HCT116 (cell line): ENCODE measurements around the gene CDCP2. TPM values are rescaled to one million over a fixed set of nuclear protein-coding genes. Genes with fewer than 3 reads are reported as not detected.

Source experiments
- ATAC-seq: fragments of 200-7000 bp; cut with Tn5 transposase; 2 replicates; pipeline ENCODE4 v1.9.1; 2020; ENCODE audit warnings: mild to moderate bottlenecking, moderate library complexity
- BruUV-seq: library from RNA; stranded (reverse); fragments of 400-500 nt; replicated peaks from 2 replicates; lab custom pipeline; 2021; lab: Mats Ljungman, UMichigan
- CTCF ChIA-PET: fragments of 300-600 bp; sonication (Branson Sonifier 250); formaldehyde crosslinking; loops from one replicate; lab custom pipeline; 2021; ENCODE audit warnings: antibody characterized with exemption; lab: Charles Lee
- POLR2A ChIA-PET: fragments of 300-600, 350-600 bp; sonication (Branson Sonifier 250); formaldehyde crosslinking; loops from one replicate; lab custom pipeline; 2021; ENCODE audit warnings: antibody characterized with exemption; lab: Charles Lee
- RAD21 ChIA-PET, 2 experiments: fragments of 300-600 bp; sonication (Branson Sonifier 250); formaldehyde crosslinking; loops; one replicate each; lab custom pipeline; 2023; ENCODE audit warnings: low total read pairs in 2 of 2; ENCODE audit not compliant: uncharacterized antibody in 2 of 2, unreplicated experiment in 2 of 2, low non-redundant PET in 1 of 2; lab: Charles Lee
- DNase-seq: peaks from one replicate; pipeline ENCODE4 v3.0.0-alpha.2; 2010; ENCODE audit warnings: low read depth, low spot score
- H2AFZ ChIP-seq: fragments of 200-600 bp; shearing (Covaris generic), sonication (generic); 2 replicates; pipeline ENCODE4 v1.6.1; 2017; ENCODE audit warnings: low read depth, mixed run types, mixed read lengths, antibody characterized with exemption, low read length; ENCODE audit not compliant: poor library complexity, severe bottlenecking
- H3K27ac ChIP-seq: 2 replicates; pipeline ENCODE4 v1.5.1; 2012; ENCODE audit warnings: low read depth, low read length
- H3K27me3 ChIP-seq: fragments of 200-600 bp; sonication (generic); 2 replicates; pipeline ENCODE4 v1.6.1; 2016; ENCODE audit warnings: mixed run types, low read length, mixed read lengths; ENCODE audit not compliant: insufficient read depth
- H3K36me3 ChIP-seq, 2 experiments: fragments of 200-500 bp in 1 of 2; fragments of 200-600 bp in 1 of 2; sonication (Bioruptor generic) in 1 of 2; sonication (generic) in 1 of 2; 2 replicates each; pipeline versions ENCODE4 v1.5.1 to v1.6.1; 2014 to 2016; ENCODE audit warnings: low read length in 2 of 2, inconsistent platforms in 1 of 2, mixed read lengths in 1 of 2, mixed run types in 1 of 2; ENCODE audit not compliant: insufficient read depth in 2 of 2, control insufficient read depth in 1 of 2
- H3K4me1 ChIP-seq, 2 experiments: fragments of 200-600 bp in 1 of 2; sonication (generic) in 1 of 2; 2 replicates each; pipeline versions ENCODE4 v1.5.1 to v1.6.1; 2012 to 2017; ENCODE audit warnings: low read length in 2 of 2, inconsistent platforms in 1 of 2, mild to moderate bottlenecking in 1 of 2, mixed read lengths in 1 of 2, mixed run types in 1 of 2, moderate library complexity in 1 of 2; ENCODE audit not compliant: insufficient read depth in 2 of 2, control insufficient read depth in 1 of 2
- H3K4me2 ChIP-seq: fragments of 200-600 bp; sonication (generic); 2 replicates; pipeline ENCODE4 v1.6.1; 2017; ENCODE audit warnings: mixed run types, low read length, mixed read lengths
- H3K4me3 ChIP-seq, 2 experiments: fragments of 200-600 bp in 1 of 2; sonication (generic) in 1 of 2; replicated peaks in 1 of 2; 2 replicates each; pipeline ENCODE4 v1.5.1; 2011 to 2016; ENCODE audit warnings: low read length in 2 of 2, control low read depth in 1 of 2, low read depth in 1 of 2, mild to moderate bottlenecking in 1 of 2, mixed read lengths in 1 of 2, mixed run types in 1 of 2
- H3K79me2 ChIP-seq: fragments of 200-600 bp; sonication (generic); 2 replicates; pipeline ENCODE4 v1.6.1; 2017; ENCODE audit warnings: mild to moderate bottlenecking, mixed run types, low read length, moderate library complexity, mixed read lengths; ENCODE audit not compliant: insufficient read depth
- H3K9ac ChIP-seq: fragments of 200-600 bp; sonication (generic); 2 replicates; pipeline ENCODE4 v1.6.1; 2016; ENCODE audit warnings: low read length, mixed read lengths
- H3K9me2 ChIP-seq: fragments of 200-600 bp; sonication (generic), shearing (Covaris generic); 2 replicates; pipeline ENCODE4 v1.6.1; 2017; ENCODE audit warnings: mixed run types, mild to moderate bottlenecking, moderate library complexity; ENCODE audit not compliant: insufficient read depth
- H3K9me3 ChIP-seq, 2 experiments: fragments of 200-500 bp in 1 of 2; fragments of 200-600 bp in 1 of 2; sonication (Bioruptor generic) in 1 of 2; sonication (generic) in 1 of 2; 2 replicates each; pipeline ENCODE4 v1.6.1; 2014 to 2017; ENCODE audit warnings: low read length in 2 of 2, mixed read lengths in 2 of 2, inconsistent platforms in 1 of 2, low read depth in 1 of 2, mild to moderate bottlenecking in 1 of 2, mixed run types in 1 of 2, moderate library complexity in 1 of 2; ENCODE audit not compliant: control insufficient read depth in 1 of 2, insufficient read depth in 1 of 2
- H4K20me1 ChIP-seq: fragments of 200-600 bp; sonication (generic), shearing (Covaris generic); 2 replicates; pipeline ENCODE4 v1.6.1; 2017; ENCODE audit warnings: mixed run types, mild to moderate bottlenecking, moderate library complexity; ENCODE audit not compliant: insufficient read depth
- CEBPB ChIP-seq: IDR thresholded peaks from 2 replicates; pipeline ENCODE4 v1.6.1; 2012; ENCODE audit warnings: low read depth
- CTCF ChIP-seq, 3 experiments: fragments of 200-600 bp in 1 of 3; sonication (generic) in 1 of 3; IDR thresholded peaks in 2 of 3; conservative IDR thresholded peaks in 1 of 3; 2 replicates each; pipeline ENCODE4 v1.5.1; 2012 to 2017; ENCODE audit warnings: low read depth in 2 of 3, low read length in 2 of 3, antibody characterized with exemption in 1 of 3, borderline replicate concordance in 1 of 3, control low read depth in 1 of 3, mild to moderate bottlenecking in 1 of 3, mixed read lengths in 1 of 3, mixed run types in 1 of 3, moderate library complexity in 1 of 3; ENCODE audit not compliant: insufficient read depth in 1 of 3
- EGR1 ChIP-seq: IDR thresholded peaks from 2 replicates; pipeline ENCODE4 v1.6.1; 2012; ENCODE audit warnings: low read depth
- POLR2A ChIP-seq: IDR thresholded peaks from 2 replicates; pipeline ENCODE4 v1.7.0; 2011; ENCODE audit warnings: borderline replicate concordance; ENCODE audit not compliant: insufficient read depth, insufficient read length; ENCODE audit errors: extremely low read depth
- POLR2AphosphoS5 ChIP-seq: IDR thresholded peaks from 2 replicates; pipeline ENCODE4 v1.6.1; 2011; ENCODE audit warnings: mild to moderate bottlenecking, low read depth, low read length, moderate library complexity
- RAD21 ChIP-seq: IDR thresholded peaks from 2 replicates; pipeline ENCODE4 v1.6.1; 2012; ENCODE audit warnings: low read depth, mild to moderate bottlenecking
- REST ChIP-seq: IDR thresholded peaks from 2 replicates; pipeline ENCODE4 v1.6.1; 2012; ENCODE audit warnings: low read depth
- SIN3A ChIP-seq: IDR thresholded peaks from 2 replicates; pipeline ENCODE4 v1.6.1; 2012; ENCODE audit warnings: low read depth
- TCF7L2 ChIP-seq: IDR thresholded peaks from 2 replicates; pipeline ENCODE4 v1.7.0; 2011; ENCODE audit warnings: borderline replicate concordance, inconsistent platforms; ENCODE audit not compliant: insufficient read depth, insufficient read length; ENCODE audit errors: extremely low read depth
- ZNF274 ChIP-seq: fragments of 200-500 bp; sonication (Bioruptor generic); IDR thresholded peaks from 2 replicates; pipeline ENCODE4 v1.6.1; 2014; ENCODE audit warnings: mild to moderate bottlenecking, low read depth, low read length, inconsistent platforms
- intact Hi-C: fragments of 100-400 bp; cut with micrococcal nuclease; formaldehyde crosslinking; loops from 2 replicates; pipeline ENCODE4 v1.10.0; 2022
- total RNA-seq: library from RNA; stranded (reverse); gene quantifications from one replicate; pipeline ENCODE4 v1.2.1, GENCODE V29; 2021; ENCODE audit not compliant: unreplicated experiment
- TF ChIP-seq, protein P1 (sequence below): IDR thresholded peaks from 2 replicates; pipeline ENCODE4 v1.6.1; 2012

Gene CDCP2
- total RNA-seq, 1 experiment from 2014 or later: 0.22 TPM

DNA sequence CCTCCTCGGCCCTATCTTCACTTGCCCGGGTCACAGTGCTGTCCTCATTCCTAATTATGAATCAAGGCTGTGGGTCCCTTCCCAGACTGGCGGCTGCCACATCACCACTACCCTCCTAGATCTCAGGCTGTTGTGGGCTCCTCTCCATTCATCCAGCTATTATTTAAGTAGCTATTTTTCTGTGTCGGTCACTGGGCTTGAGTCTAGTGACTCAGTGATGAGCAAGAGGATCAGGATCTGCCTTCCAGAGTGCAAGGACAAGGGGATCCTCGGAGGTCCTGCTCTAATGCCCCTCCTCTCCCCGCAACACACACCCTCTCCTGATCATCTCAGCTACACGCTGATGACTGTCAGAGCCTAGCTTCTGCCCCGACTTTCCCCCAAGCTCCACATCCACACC, 34.1 kb downstream of the CDCP2 start:
- Histone ChIP-seq H3K27ac (no peak overlapping the region), H3K9ac (no peak overlapping the region), H3K36me3 (no peaks in the 10 kb centered on the region)
- ATAC-seq: no peak
- no peak for DNase-seq
- intact Hi-C loops: no loop called here
- CTCF ChIA-PET: interaction anchor here (0.8 to 2.0 kb wide), 2 partner anchors 37 to 371 kb away, joined by 3 to 7 read pairs; no protein-coding TSS in a partner anchor
- TF ChIP-seq, protein P1, sequence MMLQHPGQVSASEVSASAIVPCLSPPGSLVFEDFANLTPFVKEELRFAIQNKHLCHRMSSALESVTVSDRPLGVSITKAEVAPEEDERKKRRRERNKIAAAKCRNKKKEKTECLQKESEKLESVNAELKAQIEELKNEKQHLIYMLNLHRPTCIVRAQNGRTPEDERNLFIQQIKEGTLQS: no peak
- TF ChIP-seq CEBPB (no peak), TCF7L2 (no peak), RAD21 (no peak), POLR2A (no peak), CTCF (IDR thresholded peaks at IDR 0.05 in 2 of 3, conservative IDR thresholded peaks at IDR 0.05 in 1 of 3; ENCODE audit: borderline replicate concordance in 1 of 3, insufficient read depth in 1 of 3, low read depth in 2 of 3, low read length in 2 of 3) (no peak), POLR2AphosphoS5 (no peak), ZNF274 (no peak), SIN3A (no peak), EGR1 (no peak), REST (no peak)
- TF ChIP-seq, all 23 proteins: peak for 0
- no peak overlapping the region for H3K4me2 ChIP-seq
- POLR2A ChIA-PET: no interaction called here
- H3K4me3 ChIP-seq: no peak overlapping the region
- no peaks in the 10 kb centered on the region for H3K9me3 ChIP-seq
- BruUV-seq: no TSS peak
- peaks cover 2 to 28% of the 10 kb centered on the region in 2 experiments; a peak in 3 of 4 replicates for H3K4me1 ChIP-seq
- H4K20me1 ChIP-seq: no peaks in the 10 kb centered on the region
- RAD21 ChIA-PET: no interaction called here
- no peaks in the 10 kb centered on the region for H3K27me3 ChIP-seq
- H2AFZ ChIP-seq: no peak overlapping the region
- no peaks in the 10 kb centered on the region for H3K9me2 ChIP-seq
- H3K79me2 ChIP-seq: no peaks in the 10 kb centered on the region
